HepG2 (cell line): ENCODE data around the gene RTBDN. TPM values are rescaled to one million over a fixed set of nuclear protein-coding genes. Genes with fewer than 3 reads are reported as not detected.

ENCODE experiments used
- ATAD3A ChIP-seq: sonication (generic); formaldehyde crosslinking; IDR thresholded peaks from 2 replicates; pipeline ENCODE4 v1.4.0; 2020; ENCODE audit warnings: missing genetic modification reagents
- FOXC1 ChIP-seq: sonication (generic); formaldehyde crosslinking; IDR thresholded peaks from 2 replicates; pipeline ENCODE4 v1.8.0; 2022; ENCODE audit warnings: mild to moderate bottlenecking, missing genetic modification reagents, borderline replicate concordance
- KAT2B ChIP-seq: fragments of 150-350 bp; IDR thresholded peaks from 2 replicates; pipeline ENCODE4 v1.6.1; 2014; ENCODE audit warnings: low read depth, low read length, borderline replicate concordance
- KDM4B ChIP-seq: sonication (generic); formaldehyde crosslinking; IDR thresholded peaks from 2 replicates; pipeline ENCODE4 v1.4.0; 2020; ENCODE audit warnings: missing genetic modification reagents
- MED8 ChIP-seq: sonication (generic); formaldehyde crosslinking; IDR thresholded peaks from 2 replicates; pipeline ENCODE4 v1.8.1; 2023; ENCODE audit warnings: mild to moderate bottlenecking, missing genetic modification reagents; ENCODE audit not compliant: insufficient replicate concordance
- POLR2AphosphoS2 ChIP-seq: IDR thresholded peaks from 2 replicates; pipeline ENCODE4 v1.6.1; 2011; ENCODE audit warnings: low read depth, low read length, improper control_type of control experiment
- SOX13 ChIP-seq, 3 experiments: fragments of 450-650 bp in 1 of 3; sonication (generic) in 1 of 3; formaldehyde crosslinking in 1 of 3; IDR thresholded peaks in 2 of 3; conservative IDR thresholded peaks in 1 of 3; 2 replicates each; pipeline versions ENCODE4 v1.5.0 to v1.6.1; 2016 to 2020; ENCODE audit warnings: antibody characterized with exemption in 1 of 3, mild to moderate bottlenecking in 1 of 3, missing compliant biosample characterization in 1 of 3, missing genetic modification reagents in 1 of 3, moderate library complexity in 1 of 3
- TARDBP ChIP-seq: sonication (generic); formaldehyde crosslinking; IDR thresholded peaks from 2 replicates; pipeline ENCODE4 v1.8.0; 2022; ENCODE audit warnings: mild to moderate bottlenecking, missing genetic modification reagents
- ZFP90 ChIP-seq: sonication (generic); formaldehyde crosslinking; IDR thresholded peaks from 2 replicates; pipeline ENCODE4 v1.8.0; 2022; ENCODE audit warnings: missing genetic modification reagents, mild to moderate bottlenecking, inconsistent platforms, borderline replicate concordance
- ZNF136 ChIP-seq: sonication (generic); formaldehyde crosslinking; IDR thresholded peaks from 2 replicates; pipeline ENCODE4 v1.8.1; 2022; ENCODE audit warnings: low read depth, mild to moderate bottlenecking, moderate library complexity, missing genetic modification reagents
- ZNF143 ChIP-seq: sonication (generic); formaldehyde crosslinking; IDR thresholded peaks from 2 replicates; pipeline ENCODE4 v1.4.0; 2020; ENCODE audit warnings: missing genetic modification reagents
- ZNF30 ChIP-seq: sonication (generic); formaldehyde crosslinking; IDR thresholded peaks from 2 replicates; pipeline ENCODE4 v1.5.0; 2020; ENCODE audit warnings: mild to moderate bottlenecking, missing genetic modification reagents
- ZNF337 ChIP-seq: sonication (generic); formaldehyde crosslinking; IDR thresholded peaks from 2 replicates; pipeline ENCODE4 v1.5.1; 2020; ENCODE audit warnings: missing genetic modification reagents, low read depth, mild to moderate bottlenecking, borderline replicate concordance
- ZNF652 ChIP-seq: IDR thresholded peaks from 2 replicates; pipeline ENCODE4 v1.6.1; 2016; ENCODE audit warnings: low read depth, borderline replicate concordance
- polyA plus RNA-seq, 8 experiments: library from polyadenylated mRNA; depleted of rRNA in 3 of 8; stranded (reverse) in 7 of 8; unstranded in 1 of 8; fragments of >200 nt; fragmentation: Illumina TruSeq in 4 of 8; extraction: Trizol in 4 of 8; gene quantifications; 2 replicates each; pipeline versions ENCODE4 v1.2.1 to v1.2.3, GENCODE V29; 2011 to 2016; ENCODE audit warnings: low read depth in 4 of 8, missing spikeins in 1 of 8, mixed read lengths in 1 of 8; ENCODE audit not compliant: insufficient read depth in 1 of 8
- total RNA-seq, 5 experiments: library from RNA; depleted of rRNA; stranded (reverse); fragments of >200 nt; fragmentation: Illumina TruSeq; extraction: Trizol; gene quantifications; 2 replicates each; pipeline ENCODE4 v1.2.3, GENCODE V29; 2016; ENCODE audit warnings: low read depth in 1 of 5
- TF ChIP-seq, protein P1 (sequence below): sonication (generic); formaldehyde crosslinking; IDR thresholded peaks from 2 replicates; pipeline ENCODE4 v1.4.0; 2020; ENCODE audit warnings: missing genetic modification reagents
- TF ChIP-seq, protein P2 (sequence below): sonication (generic); formaldehyde crosslinking; IDR thresholded peaks from 2 replicates; pipeline ENCODE4 v1.4.0; 2020; ENCODE audit warnings: missing genetic modification reagents, mild to moderate bottlenecking, borderline replicate concordance
- TF ChIP-seq, protein P3 (sequence below): sonication (generic); formaldehyde crosslinking; IDR thresholded peaks from 2 replicates; pipeline ENCODE4 v1.4.0; 2020; ENCODE audit warnings: missing genetic modification reagents, borderline replicate concordance

RTBDN gene
- total and polyA plus RNA-seq, 2 of the 13 experiments (the other 11 are each of a cell fraction or from before 2014, with no cell fraction given): 0.27 to 0.48 TPM

DNA sequence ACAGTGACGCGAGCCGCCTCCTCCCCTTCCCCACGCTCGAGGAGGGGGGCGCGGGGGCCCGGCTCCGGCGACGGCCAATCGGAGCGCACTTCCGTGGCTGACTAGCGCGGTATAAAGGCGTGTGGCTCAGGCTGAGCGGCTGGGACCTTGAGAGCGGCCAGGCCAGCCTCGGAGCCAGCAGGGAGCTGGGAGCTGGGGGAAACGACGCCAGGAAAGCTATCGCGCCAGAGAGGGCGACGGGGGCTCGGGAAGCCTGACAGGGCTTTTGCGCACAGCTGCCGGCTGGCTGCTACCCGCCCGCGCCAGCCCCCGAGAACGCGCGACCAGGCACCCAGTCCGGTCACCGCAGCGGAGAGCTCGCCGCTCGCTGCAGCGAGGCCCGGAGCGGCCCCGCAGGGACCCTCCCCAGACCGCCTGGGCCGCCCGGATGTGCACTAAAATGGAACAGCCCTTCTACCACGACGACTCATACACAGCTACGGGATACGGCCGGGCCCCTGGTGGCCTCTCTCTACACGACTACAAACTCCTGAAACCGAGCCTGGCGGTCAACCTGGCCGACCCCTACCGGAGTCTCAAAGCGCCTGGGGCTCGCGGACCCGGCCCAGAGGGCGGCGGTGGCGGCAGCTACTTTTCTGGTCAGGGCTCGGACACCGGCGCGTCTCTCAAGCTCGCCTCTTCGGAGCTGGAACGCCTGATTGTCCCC, 42.9 kb downstream of the RTBDN start, which contains the start of gene JUNB (continued):
- TF ChIP-seq, protein P1, sequence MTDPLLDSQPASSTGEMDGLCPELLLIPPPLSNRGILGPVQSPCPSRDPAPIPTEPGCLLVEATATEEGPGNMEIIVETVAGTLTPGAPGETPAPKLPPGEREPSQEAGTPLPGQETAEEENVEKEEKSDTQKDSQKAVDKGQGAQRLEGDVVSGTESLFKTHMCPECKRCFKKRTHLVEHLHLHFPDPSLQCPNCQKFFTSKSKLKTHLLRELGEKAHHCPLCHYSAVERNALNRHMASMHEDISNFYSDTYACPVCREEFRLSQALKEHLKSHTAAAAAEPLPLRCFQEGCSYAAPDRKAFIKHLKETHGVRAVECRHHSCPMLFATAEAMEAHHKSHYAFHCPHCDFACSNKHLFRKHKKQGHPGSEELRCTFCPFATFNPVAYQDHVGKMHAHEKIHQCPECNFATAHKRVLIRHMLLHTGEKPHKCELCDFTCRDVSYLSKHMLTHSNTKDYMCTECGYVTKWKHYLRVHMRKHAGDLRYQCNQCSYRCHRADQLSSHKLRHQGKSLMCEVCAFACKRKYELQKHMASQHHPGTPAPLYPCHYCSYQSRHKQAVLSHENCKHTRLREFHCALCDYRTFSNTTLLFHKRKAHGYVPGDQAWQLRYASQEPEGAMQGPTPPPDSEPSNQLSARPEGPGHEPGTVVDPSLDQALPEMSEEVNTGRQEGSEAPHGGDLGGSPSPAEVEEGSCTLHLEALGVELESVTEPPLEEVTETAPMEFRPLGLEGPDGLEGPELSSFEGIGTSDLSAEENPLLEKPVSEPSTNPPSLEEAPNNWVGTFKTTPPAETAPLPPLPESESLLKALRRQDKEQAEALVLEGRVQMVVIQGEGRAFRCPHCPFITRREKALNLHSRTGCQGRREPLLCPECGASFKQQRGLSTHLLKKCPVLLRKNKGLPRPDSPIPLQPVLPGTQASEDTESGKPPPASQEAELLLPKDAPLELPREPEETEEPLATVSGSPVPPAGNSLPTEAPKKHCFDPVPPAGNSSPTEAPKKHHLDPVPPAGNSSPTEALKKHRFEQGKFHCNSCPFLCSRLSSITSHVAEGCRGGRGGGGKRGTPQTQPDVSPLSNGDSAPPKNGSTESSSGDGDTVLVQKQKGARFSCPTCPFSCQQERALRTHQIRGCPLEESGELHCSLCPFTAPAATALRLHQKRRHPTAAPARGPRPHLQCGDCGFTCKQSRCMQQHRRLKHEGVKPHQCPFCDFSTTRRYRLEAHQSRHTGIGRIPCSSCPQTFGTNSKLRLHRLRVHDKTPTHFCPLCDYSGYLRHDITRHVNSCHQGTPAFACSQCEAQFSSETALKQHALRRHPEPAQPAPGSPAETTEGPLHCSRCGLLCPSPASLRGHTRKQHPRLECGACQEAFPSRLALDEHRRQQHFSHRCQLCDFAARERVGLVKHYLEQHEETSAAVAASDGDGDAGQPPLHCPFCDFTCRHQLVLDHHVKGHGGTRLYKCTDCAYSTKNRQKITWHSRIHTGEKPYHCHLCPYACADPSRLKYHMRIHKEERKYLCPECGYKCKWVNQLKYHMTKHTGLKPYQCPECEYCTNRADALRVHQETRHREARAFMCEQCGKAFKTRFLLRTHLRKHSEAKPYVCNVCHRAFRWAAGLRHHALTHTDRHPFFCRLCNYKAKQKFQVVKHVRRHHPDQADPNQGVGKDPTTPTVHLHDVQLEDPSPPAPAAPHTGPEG: peak; percentile 51; the same call in 1 of the 2 replicates
- TF ChIP-seq ZNF652: no peak
- TF ChIP-seq ZNF143 (CRISPR knock-in tag): 0 out of 2 replicates have a peak, but pooled peaks have one; percentile 17
- no peak for TF ChIP-seq SOX13 (IDR thresholded peaks at IDR 0.05)
- TF ChIP-seq SOX13 (CRISPR knock-in tag; conservative IDR thresholded peaks at IDR 0.05 in 1 of 2, IDR thresholded peaks at IDR 0.05 in 1 of 2): peak in 1 of 2 experiments; percentile 67; a peak in 2 of 4 replicates
- TF ChIP-seq KDM4B (CRISPR knock-in tag): peak; percentile 95
- TF ChIP-seq KAT2B: no peak
- no peak for TF ChIP-seq MED8 (CRISPR knock-in tag)
- TF ChIP-seq, protein P2, sequence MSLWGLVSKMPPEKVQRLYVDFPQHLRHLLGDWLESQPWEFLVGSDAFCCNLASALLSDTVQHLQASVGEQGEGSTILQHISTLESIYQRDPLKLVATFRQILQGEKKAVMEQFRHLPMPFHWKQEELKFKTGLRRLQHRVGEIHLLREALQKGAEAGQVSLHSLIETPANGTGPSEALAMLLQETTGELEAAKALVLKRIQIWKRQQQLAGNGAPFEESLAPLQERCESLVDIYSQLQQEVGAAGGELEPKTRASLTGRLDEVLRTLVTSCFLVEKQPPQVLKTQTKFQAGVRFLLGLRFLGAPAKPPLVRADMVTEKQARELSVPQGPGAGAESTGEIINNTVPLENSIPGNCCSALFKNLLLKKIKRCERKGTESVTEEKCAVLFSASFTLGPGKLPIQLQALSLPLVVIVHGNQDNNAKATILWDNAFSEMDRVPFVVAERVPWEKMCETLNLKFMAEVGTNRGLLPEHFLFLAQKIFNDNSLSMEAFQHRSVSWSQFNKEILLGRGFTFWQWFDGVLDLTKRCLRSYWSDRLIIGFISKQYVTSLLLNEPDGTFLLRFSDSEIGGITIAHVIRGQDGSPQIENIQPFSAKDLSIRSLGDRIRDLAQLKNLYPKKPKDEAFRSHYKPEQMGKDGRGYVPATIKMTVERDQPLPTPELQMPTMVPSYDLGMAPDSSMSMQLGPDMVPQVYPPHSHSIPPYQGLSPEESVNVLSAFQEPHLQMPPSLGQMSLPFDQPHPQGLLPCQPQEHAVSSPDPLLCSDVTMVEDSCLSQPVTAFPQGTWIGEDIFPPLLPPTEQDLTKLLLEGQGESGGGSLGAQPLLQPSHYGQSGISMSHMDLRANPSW (CRISPR knock-in tag): peak; percentile 54; the same call in 1 of the 2 replicates
- TF ChIP-seq ZNF337 (CRISPR knock-in tag): no peak
- TF ChIP-seq FOXC1 (CRISPR knock-in tag): peak; percentile 56; the same call in 1 of the 2 replicates
- no peak for TF ChIP-seq ZNF30 (CRISPR knock-in tag)
- TF ChIP-seq ZNF136 (CRISPR knock-in tag): no peak
- TF ChIP-seq, protein P3, sequence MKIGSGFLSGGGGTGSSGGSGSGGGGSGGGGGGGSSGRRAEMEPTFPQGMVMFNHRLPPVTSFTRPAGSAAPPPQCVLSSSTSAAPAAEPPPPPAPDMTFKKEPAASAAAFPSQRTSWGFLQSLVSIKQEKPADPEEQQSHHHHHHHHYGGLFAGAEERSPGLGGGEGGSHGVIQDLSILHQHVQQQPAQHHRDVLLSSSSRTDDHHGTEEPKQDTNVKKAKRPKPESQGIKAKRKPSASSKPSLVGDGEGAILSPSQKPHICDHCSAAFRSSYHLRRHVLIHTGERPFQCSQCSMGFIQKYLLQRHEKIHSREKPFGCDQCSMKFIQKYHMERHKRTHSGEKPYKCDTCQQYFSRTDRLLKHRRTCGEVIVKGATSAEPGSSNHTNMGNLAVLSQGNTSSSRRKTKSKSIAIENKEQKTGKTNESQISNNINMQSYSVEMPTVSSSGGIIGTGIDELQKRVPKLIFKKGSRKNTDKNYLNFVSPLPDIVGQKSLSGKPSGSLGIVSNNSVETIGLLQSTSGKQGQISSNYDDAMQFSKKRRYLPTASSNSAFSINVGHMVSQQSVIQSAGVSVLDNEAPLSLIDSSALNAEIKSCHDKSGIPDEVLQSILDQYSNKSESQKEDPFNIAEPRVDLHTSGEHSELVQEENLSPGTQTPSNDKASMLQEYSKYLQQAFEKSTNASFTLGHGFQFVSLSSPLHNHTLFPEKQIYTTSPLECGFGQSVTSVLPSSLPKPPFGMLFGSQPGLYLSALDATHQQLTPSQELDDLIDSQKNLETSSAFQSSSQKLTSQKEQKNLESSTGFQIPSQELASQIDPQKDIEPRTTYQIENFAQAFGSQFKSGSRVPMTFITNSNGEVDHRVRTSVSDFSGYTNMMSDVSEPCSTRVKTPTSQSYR (CRISPR knock-in tag): peak; percentile 87; the same call in 1 of the 2 replicates
- no peak for TF ChIP-seq ZFP90
- peak; percentile 86 for TF ChIP-seq TARDBP (CRISPR knock-in tag)
- peak; percentile 95 for TF ChIP-seq POLR2AphosphoS2
- 0 out of 2 replicates have a peak, but pooled peaks have one; percentile 52 for TF ChIP-seq ATAD3A
